Dedifferentiated amniotic fluid mesenchymal stem cell (primary cell): ENCODE results near the gene CNPY3.

Experiments
- DNase-seq: peaks from one replicate; pipeline ENCODE4 v3.0.0-alpha.2; 2016; ENCODE audit errors: extremely low spot score

The CNPY3 gene

GRCh38 chr6:42981836-42982235 is 52.6 kb downstream of the CNPY3 start:
- no peak for DNase-seq

DNA sequence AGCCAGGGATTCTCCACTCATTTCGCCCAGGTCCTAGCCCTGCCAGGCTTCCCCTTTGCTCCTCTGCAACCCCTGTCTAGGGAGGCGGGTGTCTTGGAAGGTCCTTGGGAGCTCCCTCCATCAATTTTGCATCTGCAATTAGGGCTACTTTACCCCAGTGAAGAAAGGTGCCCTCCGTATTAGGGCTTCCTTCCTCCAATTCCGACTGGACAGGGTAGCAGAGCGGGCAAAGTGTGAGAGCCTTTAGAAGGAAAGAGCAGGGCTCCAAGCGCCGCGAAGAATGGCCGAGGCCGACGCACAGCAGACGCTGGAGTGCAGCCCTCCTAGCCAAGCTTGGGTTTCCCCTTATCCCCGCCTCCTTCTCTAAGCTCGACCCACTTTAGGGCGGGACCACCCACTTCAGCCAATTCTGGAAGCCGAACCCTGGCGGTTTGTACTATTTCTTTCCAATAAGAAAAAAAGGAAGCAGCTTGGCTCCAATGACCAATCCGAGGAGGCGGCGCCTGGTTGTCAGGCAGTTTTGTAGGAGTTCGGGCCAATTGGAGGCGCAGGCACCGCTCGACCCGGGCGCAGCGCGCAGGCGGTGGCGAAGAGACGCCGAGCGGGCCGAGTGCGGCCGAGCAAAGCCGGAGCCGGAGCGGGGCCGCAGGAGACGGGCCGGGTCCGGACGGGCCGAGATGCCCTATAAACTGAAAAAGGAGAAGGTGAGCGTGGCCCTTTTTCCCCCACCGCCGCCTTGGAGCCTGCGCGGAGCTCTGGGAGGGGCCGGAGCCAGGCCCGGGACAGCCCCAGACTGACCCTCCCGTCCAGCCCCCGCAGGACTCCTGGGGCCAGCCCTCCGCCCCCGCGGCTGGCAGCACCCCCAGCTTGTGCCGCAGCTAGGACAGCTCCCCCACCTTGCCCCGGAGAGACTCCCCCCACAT is 55.0 kb downstream of the CNPY3 start, which contains the start of gene PPP2R5D:
Gene PPP2R5D, plus strand, starts transcription at position 570 of the 923 bp plus-strand sequence. Its CDS starts 108 bp downstream, at position 678.
- peak; percentile 100 for DNase-seq

GRCh38 chr6:42984924-42985475 is 55.7 kb downstream of the CNPY3 start:
- DNase-seq: no peak

- DNase-seq: no peak
Observed at GRCh38 chr6:42987533-42988451, 58.5 kb downstream of the CNPY3 start.

DNA sequence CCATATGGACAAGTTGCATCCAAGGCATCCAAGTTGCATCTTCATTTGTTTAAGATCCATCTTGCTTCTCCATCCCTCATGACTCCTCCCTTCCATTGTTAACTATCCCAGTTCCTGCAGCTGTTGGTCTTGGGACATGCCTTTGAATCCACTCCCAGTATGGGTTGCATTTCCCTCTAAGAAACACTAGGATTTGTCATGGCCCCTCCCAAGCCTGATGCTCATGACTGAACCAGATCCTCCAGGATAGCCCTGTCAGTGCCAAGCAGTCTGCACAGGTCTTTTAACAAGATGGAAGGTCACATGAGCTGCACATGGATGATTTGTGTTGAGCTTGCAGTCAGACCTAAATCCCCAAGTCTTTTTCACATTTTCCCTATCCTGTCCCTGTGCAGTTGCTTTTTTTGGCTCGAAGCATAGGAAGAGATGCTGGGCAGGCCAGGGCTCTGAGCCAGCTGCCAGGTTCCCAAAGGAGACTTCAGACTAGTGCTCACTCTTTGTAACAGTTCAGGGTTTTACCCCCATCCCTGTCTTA is 59.3 kb downstream of the CNPY3 start:
- no peak for DNase-seq
